Femur (tissue), 1 donor: ENCODE measurements around the gene NUFIP1.
"Not testable (repeated sequence)": the region's sequence is repeated elsewhere in the genome, so short reads cannot be mapped to it uniquely, and the experiment has no call there.

Experiments used
- DNase-seq: peaks from one replicate; pipeline ENCODE4 v3.0.0-alpha.2; 2017

Gene NUFIP1

DNA sequence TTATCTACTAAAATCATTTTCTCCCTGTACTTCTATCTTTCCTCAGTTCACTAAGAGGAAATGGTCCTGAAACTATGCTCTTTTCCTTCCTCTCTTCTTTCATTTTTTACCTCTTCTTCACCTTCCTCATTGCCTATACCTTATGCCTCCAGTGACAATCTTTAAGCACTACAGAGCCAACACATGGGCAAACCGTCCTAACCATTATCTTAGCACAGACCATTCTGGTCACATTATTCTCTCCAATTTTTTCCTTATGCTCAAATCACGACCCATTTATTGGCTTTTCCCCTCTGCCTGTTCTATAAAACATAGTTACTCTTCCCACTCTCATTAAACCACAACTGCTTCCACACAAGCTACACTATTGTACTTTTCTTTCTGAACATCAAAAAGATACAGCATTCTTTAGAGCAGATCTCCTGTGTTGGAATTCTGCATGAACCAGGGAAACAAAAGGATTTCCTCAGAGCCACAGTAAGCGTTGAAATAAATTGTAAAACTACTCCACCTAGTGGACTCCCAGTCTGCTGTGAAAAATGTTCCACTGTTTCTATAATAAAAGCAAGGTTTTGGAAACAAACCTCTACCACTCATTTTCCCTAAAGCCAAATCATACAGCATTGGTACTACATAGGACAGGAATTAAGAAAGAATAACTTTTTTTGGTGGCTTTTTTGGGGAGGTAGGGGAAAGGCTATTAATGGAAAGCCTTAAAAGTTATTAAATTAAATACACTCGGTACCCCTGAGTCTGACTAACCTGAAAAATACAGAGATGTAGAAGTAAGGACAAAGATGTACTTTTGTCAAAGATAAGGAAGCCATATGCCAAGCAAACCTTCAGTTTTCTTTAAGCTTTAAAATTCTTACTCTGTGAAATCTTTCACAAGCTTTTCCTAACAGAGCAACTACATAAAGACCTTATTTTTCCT is 19.5 kb downstream of the NUFIP1 start:
- DNase-seq = no peak

GRCh38 chr13:44968434-44968815 is 20.8 kb downstream of the NUFIP1 start:
- DNase-seq = no peak

DNA sequence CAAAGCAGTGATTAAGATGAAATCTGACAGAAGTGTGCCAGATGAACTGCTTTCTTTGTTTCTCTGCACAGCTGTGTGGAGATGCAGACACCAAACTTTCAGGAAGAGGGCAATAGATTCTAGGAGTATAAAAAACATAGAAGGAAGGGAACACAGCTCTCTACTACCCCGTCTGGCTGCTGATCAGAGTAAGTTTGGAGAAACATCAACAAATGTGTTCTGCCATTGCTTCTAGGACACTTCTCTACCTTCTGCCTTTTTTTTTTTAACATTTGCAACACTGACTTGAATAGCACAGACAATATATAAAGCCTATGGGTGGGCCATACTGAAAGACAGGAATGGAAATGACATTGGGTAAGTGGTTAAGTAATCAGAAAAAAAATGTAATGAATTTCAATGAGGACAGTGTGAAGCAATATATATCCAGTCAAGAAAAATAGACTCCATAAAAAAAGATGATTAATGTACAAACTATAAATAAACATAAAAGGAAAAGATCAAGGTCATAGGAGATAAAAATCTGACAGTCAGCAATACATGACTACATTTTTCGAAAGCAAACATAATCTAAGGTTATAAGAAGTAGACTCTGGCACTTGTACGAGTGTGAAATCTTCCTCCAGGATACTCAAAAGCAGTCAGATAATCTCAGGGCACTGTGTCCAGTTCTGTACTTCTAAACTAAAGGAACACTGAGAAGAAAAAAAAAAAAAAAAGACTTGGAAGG is 21.4 kb downstream of the NUFIP1 start:
- no peak for DNase-seq

DNA sequence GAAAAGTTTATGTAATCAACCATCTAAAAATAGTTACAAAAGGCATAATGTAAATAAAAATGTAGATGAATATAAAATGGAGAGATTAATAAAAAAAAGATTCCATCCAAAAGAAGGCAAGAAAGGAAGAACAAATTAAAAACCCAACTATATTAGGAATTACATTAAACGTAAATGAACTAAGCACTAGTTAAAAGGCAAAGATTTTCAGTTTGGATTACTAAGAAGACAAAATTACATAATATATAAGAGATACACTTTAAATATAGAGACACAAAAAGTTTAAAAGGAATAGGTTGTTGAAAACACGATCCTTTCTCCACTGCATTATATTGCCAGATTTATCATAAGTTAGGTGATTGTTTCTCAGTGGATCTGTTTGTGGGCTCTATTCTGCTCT is 27.3 kb downstream of the NUFIP1 start:
- DNase-seq = no peak

- no peak for DNase-seq
Observed at GRCh38 chr13:44955406-44955805, 33.9 kb downstream of the NUFIP1 start.

GRCh38 chr13:44954224-44954623 is 35.0 kb downstream of the NUFIP1 start:
- DNase-seq = no peak

GRCh38 chr13:44952671-44953070 is 36.6 kb downstream of the NUFIP1 start:
- DNase-seq = no peak

GRCh38 chr13:44951184-44951583 is 38.1 kb downstream of the NUFIP1 start:
- DNase-seq = no peak

DNA sequence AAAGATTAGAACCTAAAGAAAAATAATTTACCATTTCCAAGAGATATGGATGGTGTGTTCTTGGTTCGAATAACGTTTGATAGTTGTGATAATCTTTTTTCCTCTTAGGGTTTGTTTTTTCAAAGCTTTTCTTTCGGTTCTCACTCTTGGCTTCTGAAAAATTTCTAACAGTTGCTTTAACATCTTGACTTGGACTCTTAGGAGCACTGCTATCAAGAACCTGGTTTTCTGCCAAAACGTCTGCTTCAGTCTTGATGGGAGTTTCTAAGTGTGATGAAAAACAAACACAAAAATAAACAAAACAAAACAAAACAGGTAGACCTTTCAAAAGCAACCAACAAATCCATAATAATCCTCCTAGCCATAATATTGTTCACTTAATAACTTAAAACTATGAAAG is 45.9 kb downstream of the NUFIP1 start:
- not testable (repeated sequence) for DNase-seq

DNA sequence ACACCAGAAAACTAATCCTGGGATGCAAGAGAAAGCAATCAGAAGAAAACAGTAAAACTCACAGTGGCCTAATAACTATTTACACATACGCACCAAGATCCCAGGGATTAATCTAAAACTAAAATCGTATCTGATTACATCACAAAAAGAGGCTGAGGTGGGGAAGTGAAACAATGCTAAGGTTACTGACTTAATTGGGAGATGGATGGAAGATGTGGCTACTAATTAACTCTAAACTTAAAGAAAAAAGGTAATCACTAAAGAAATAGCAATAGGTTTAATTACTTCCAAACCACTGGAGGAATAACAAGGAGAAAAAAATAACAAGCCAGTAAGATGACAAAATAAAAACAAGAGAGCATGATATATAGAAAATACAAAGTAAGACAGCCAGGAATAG is 50.4 kb downstream of the NUFIP1 start:
- no peak for DNase-seq

- DNase-seq = no peak
Observed at GRCh38 chr13:44936246-44936645, 53.0 kb downstream of the NUFIP1 start.

DNA sequence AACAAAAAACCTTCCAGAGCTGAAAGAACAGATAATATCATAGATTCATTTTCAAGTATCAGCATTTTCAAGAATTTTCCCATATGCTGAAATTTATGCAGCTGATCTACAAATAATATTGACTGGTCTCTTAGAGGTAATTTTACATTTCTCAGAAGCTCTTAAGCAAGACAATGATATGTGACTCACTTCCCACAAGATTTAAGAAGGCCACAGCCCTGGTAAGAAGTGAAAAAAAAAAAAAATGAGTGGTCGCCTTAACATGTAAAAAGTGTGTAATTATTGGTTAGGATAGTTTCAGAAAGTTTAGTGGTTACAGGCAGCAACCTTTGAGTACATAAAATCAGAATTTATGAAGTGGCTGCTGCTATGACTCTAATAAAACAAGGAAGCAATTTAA is 54.5 kb downstream of the NUFIP1 start:
- no peak for DNase-seq

GRCh38 chr13:44932850-44933251 is 56.4 kb downstream of the NUFIP1 start:
- DNase-seq = no peak

GRCh38 chr13:44932171-44932849 is 57.0 kb downstream of the NUFIP1 start:
- no peak for DNase-seq

GRCh38 chr13:44930963-44931623 is 58.2 kb downstream of the NUFIP1 start:
- DNase-seq = no peak

DNA sequence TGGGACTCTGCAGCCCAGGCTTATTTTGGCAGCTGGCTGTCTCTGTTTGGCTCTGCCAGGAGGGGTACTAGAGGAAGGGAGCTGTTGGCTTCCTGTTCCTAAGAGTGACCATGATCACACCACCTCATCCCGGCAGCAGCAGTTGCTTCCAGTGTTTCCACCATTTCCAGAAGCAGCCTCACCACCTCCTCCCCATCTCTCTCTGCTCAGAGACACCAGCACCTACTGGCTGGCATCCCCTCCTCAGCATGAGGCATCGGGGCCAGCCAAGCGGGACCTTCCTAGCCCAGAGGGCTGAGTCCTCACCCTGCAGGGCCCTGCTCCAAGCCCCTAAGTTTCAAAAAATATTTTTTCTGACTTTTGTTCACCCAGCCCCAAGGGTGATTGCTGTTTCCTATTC is 59.0 kb downstream of the NUFIP1 start:
- no peak for DNase-seq

GRCh38 chr13:44929692-44930091 is 59.6 kb downstream of the NUFIP1 start:
- no peak for DNase-seq

DNA sequence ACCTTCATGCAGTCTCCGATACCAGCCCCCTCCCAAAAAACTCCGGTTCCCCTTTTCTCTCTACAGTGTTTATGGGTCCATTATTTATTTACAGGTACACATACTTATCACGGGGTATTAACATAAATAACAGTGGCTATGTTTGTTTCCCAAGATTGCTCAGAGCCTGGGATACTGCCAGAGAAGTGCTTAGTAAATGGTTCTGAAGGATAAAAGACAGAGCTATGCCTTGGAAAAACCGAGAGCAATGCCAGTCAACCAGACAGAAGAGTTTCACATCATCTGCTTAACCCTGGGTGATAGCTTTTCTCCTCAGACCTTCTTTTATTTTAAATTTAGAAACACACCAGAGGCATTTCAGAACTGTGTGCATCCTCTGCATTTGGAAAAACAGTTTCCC is 61.3 kb downstream of the NUFIP1 start:
- no peak for DNase-seq

- peak; percentile 45 for DNase-seq
Observed at GRCh38 chr13:44921931-44922758, 67.1 kb downstream of the NUFIP1 start.

- DNase-seq = no peak
Observed at GRCh38 chr13:44921246-44921877, 67.9 kb downstream of the NUFIP1 start.

- DNase-seq = no peak
Observed at GRCh38 chr13:44920013-44920412, 69.3 kb downstream of the NUFIP1 start.
